NCI-H1417 treated with DMSO at 0.1 percent for 48 hours (cell line): ENCODE data around the gene TMEM50A.
"Not testable (repeated sequence)": the region's sequence is repeated elsewhere in the genome, so short reads cannot be mapped to it uniquely, and the experiment has no call there.

Experiments
- DNase-seq: peaks from one replicate; lab custom pipeline; 2025; lab: John Stamatoyannopoulos, UW

TMEM50A gene

GRCh38 chr1:25338188-25338981, at the start of gene TMEM50A:
Gene TMEM50A, plus strand, starts transcription at chr1:25338334. Its CDS starts 2,153 bp downstream, at chr1:25340487.
- peak; percentile 46 for DNase-seq

- DNase-seq = not testable (repeated sequence)
These were observed 49.5 kb upstream of the TMEM50A start for GRCh38 chr1:25288573-25289101.

DNA sequence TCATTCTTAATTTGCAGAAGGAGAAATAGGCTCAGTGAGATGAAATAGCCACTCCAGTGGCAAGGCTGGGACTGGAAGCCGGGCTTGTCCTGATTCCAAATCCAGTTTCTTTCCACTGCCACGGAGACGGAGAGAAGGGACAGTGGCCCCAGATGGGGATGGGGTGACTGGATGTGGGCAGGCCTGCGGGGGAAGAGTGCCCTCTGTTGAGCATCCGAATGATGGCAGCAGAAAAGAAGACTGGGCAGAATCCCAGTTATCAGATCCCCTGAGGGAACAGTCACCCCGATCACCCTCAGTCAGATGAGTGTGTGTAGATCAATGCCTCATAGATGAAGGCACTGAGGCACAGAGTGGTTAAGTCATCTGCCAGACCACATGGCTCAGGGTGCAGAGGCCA, 48.1 kb upstream of the TMEM50A start:
- not testable (repeated sequence) for DNase-seq

GRCh38 chr1:25293426-25293825, 44.7 kb upstream of the TMEM50A start:
- DNase-seq = not testable (repeated sequence)

DNA sequence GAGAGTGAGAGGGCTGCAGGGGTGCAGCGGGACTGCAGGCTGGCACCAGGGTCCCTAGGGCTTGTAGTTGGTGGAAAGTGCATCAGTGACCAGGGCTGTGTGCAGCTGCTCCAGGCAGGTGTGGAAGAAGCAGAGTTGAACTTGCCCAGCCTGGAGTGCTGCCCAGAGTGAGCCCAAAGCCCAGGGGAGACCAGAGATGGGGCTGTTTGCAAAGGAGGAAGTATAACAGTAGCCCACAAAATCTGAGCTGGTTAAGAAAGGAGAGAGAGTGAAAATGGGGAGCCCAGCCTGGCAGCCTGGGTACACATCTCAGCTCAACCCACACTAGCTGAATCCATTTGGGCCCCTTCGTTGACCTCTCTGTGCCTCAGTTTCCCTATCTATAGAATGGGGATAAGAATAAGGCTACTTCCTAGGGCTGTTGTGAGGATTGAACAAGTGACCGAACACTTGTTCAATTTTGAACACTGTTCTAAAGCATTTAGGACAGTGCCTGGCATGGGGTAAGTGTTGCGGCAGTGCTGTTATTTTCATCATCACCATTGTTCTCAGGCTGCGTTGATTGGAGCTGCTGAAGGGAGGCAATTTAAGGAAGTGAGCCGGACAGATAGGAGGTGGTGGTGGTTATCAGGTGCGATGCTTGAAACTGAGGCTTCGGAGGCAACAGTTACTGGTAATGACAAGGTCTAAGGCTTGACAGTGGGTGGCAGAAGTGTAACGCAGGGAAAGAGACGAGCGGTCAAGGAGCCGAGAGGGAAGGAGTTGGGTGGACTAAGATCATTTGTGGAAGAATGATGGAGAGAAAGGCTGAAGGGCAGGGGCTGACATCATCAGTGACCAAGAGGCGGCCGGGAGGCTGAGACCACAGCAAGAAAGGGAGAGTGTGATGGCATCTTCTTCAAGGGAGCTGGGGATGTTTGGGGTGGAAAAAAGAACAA, 43.0 kb upstream of the TMEM50A start:
- DNase-seq = not testable (repeated sequence)

DNA sequence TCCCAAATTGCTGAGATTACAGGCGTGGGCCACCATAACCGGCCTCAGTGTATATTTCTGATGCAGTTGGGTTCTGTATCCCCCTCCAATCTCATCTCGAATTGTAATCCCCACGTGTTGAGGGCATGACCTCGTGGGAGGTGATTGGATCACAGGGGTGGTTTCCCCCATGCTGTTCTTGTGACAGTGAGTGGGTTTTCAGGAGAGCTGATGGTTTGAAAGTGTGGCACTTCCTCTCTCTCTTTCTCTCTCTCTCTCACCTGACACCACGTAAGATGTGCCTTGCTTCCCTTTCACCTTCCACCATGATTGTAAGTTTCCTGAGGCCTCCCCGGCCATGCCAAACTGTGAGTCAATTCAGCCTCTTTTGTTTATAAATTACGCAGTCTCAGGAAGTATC, 41.6 kb upstream of the TMEM50A start:
- not testable (repeated sequence) for DNase-seq

DNA sequence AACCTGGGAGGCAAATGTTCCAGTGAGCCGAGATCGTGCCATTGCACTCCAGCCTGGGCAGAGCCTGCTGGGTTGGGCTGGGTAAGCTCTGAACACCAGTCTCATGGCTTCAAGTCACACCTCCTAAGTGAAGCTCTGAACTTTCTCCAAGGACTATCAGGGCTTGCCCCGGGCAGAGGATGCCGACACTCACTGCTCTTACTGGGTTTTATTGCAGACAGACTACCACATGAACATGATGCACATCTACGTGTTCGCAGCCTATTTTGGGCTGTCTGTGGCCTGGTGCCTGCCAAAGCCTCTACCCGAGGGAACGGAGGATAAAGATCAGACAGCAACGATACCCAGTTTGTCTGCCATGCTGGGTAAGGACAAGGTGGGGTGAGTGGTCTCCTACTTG, 37.4 kb upstream of the TMEM50A start:
- not testable (repeated sequence) for DNase-seq

GRCh38 chr1:25302330-25302729, 35.8 kb upstream of the TMEM50A start:
- DNase-seq = not testable (repeated sequence)

DNA sequence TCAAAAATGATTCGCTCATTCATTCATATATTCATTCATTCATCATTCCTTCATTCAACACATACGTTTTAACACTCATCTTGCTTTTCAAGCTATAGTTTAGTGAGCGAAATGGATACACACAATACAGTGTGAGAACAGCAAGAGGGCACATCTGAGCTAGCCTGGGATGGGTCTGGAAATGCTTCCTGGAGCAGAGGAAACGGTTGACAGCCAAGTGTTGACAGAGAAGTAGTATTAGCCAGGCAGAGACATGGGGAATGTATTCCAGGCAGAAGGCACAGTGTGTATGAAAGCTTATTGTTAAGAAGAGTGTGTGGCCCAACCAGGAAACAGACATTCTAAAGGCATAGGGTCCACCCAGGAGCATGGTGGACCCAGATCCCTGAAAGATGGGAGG, 33.2 kb upstream of the TMEM50A start:
- not testable (repeated sequence) for DNase-seq

DNA sequence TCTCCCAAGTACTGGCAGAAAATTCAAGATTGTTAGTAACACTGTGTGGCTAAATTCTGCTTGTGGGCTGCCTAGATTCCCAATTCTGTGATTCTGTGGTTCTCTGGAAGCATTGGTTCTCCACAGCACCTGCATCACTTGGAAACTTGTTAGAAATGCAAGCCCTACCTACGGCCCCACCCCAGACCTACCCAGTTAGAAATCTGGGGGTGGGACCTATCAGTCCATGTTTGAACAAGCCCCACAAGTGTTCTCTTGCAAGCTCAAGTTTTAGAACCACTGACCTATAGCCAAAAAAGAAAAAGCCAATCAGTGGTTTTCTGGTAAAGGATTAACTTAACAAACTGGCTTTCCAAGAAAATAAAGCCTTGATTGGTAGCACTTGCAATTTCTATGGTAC, 30.0 kb upstream of the TMEM50A start:
- not testable (repeated sequence) for DNase-seq

DNA sequence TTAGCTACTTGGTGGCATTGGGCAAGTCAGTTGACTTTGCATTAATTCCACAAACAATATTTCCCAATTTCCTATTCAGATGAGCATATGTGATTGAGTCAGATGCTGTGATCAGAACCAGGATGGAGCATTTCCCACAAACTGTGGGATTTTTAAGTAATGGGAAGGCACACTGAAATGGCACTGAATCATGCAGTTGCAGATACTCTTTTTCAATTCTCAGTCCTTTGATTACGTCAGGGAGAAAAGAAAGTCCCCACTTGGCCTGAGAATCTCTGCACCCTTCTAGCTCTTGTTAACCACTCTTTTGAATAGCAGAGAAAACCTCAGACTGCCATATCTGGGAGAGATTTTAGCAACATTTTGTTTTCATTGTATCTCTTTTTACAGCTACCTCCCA, 29.0 kb upstream of the TMEM50A start:
- not testable (repeated sequence) for DNase-seq

DNA sequence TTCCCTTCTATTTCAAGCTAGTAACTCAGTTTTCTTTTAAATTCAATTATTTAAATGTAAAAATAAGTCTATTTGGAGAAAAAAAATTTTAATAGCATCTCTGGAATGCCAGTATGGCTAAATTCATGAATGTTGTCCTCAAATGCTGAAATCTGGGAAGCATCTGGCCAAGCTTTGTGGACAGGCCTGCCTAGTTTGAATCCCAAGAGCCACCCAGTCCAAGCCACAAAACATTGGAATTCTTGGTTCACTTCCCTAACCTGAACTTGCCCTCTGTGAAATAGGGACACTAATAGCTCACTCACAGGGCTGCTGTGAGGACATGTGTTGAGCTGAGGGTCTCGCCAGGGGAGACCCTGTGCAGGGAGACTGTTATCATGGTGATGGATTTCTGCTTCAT, 28.6 kb upstream of the TMEM50A start:
- not testable (repeated sequence) for DNase-seq

- not testable (repeated sequence) for DNase-seq
These were observed 25.2 kb upstream of the TMEM50A start for GRCh38 chr1:25312806-25313470.

DNA sequence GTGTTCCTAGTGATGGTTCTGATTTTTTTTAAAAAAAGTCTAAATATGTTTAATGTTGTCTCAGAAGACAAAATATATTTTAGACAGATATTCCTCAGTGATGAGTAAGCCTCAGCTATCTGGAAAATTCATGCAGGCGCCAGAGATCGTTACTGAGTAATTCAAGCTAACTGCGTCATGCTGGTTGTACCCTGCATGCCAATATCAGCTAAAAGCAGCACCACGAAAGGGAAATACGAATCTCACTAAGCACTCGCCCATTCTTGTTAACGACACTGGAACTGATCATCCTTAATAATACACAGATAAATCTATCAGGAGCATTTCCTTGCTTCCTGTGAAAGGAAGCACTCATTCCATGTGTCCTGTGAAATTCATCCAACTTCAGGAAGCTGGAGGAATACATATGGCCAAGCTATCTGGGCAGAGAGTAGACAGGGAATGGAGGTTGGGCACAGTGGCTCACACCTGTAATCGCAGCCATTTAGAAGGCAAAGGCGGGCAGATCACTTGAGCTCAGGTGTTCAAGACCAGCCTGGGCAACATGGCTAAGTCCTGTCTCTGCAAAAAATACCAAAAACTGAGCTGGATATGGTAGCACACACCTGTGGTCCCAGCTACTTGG, 17.7 kb upstream of the TMEM50A start:
- DNase-seq = not testable (repeated sequence)

DNA sequence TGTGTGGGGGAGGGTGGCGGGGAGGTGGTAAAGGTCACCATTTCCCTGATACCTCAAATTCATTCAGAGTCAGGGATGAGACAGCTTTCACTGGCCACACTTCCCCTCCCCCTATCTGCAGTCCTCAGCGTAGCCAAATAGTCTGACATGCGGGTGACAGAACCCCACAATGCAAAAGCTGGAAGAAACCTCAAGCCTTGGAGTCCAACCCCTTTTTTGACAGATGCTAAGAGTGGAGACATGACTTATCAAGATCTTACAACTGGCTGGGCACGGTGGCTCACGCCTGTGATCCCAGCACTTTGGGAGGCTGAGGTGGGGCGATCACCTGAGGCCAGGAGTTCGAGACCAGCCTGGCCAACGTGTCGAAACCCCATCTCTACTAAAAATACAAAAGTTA, 16.0 kb upstream of the TMEM50A start:
- DNase-seq = not testable (repeated sequence)

- not testable (repeated sequence) for DNase-seq
These were observed 13.7 kb upstream of the TMEM50A start for GRCh38 chr1:25324407-25324806.

- not testable (repeated sequence) for DNase-seq
These were observed 10.0 kb upstream of the TMEM50A start for GRCh38 chr1:25327864-25328790.

DNA sequence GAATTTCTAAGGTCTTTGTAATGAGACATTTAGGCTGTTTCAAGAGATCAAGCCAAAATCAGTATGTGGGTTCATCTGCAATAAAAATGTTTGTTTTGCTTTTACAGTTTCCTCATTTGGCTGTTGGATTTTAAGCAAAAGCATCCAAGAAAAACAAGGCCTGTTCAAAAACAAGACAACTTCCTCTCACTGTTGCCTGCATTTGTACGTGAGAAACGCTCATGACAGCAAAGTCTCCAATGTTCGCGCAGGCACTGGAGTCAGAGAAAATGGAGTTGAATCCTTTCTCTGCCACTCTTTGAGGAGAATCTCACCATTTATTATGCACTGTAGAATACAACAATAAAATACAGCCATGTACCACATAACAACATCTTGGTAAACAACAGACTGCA, 9.3 kb upstream of the TMEM50A start:
- not testable (repeated sequence) for DNase-seq

DNA sequence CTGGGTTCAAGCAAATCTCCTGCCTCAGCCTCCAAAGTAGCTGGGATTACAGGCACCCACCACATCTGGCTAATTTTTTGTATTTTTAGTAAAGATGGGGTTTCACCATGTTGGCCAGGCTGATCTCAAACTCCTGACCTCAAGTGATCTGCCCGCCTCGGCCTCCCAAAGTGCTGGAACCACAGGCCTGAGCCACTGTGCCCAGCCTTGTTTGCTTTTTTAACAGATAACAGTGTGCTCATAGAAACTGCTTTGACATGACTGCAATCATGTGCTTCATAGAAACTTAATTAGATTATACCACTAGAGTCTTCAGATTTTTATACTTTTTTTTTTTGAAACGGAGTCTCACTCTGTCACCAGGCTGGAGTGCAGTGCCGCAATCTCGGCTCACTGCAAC, 8.8 kb upstream of the TMEM50A start:
- not testable (repeated sequence) for DNase-seq

DNA sequence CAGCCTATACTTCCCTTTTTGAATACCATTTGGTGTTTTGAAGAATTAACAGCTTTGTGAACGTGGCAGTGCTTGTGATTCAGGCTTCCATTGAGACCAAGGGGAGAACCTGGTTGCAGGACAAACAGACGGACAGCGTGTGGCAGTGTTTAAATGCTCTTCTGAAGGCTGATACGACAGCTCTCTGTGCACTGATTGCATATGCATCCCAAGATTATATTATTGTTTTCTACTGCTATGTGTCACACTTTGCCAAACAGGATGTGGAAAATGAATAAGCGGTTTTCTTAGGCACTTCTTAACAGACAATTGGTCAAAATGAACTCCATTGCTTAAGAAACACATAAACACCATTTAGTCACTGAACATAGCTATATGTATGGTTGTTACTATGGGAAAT, 8.2 kb upstream of the TMEM50A start:
- DNase-seq = not testable (repeated sequence)
